ENCODE results near the gene LRRC63.

Gene LRRC63

GRCh38 chr13:46311217-46311616 is 99.5 kb downstream of the LRRC63 start:
- no peak for DNase-seq (ENCODE audit: insufficient read length, low spot score)
- no peak for FAIRE-seq
- TF ChIP-seq CTCF (IDR thresholded peaks at IDR 0.05; ENCODE audit: insufficient read depth, missing control alignments), result no peak

- TF ChIP-seq CTCF (IDR thresholded peaks at IDR 0.05; ENCODE audit: insufficient read depth, missing control alignments), result no peak
- DNase-seq (ENCODE audit: insufficient read length, low spot score) (no peak), FAIRE-seq (no peak)
Observed at GRCh38 chr13:46313024-46313423, 101.3 kb downstream of the LRRC63 start.

GRCh38 chr13:46313432-46314257 is 101.9 kb downstream of the LRRC63 start:
- FAIRE-seq (no peak), DNase-seq (ENCODE audit: insufficient read length, low spot score) (no peak)
- no peak for TF ChIP-seq CTCF (IDR thresholded peaks at IDR 0.05; ENCODE audit: insufficient read depth, missing control alignments)

GRCh38 chr13:46314587-46314986 is 102.9 kb downstream of the LRRC63 start:
- FAIRE-seq (no peak), DNase-seq (ENCODE audit: insufficient read length, low spot score) (no peak)
- no peak for TF ChIP-seq CTCF (IDR thresholded peaks at IDR 0.05; ENCODE audit: insufficient read depth, missing control alignments)

- TF ChIP-seq CTCF (IDR thresholded peaks at IDR 0.05; ENCODE audit: insufficient read depth, missing control alignments), result no peak
- DNase-seq (ENCODE audit: insufficient read length, low spot score) (no peak), FAIRE-seq (no peak)
Observed at GRCh38 chr13:46315036-46315435, 103.3 kb downstream of the LRRC63 start.

- FAIRE-seq, result no peak
- no peak for DNase-seq (ENCODE audit: insufficient read length, low spot score)
- no peak for TF ChIP-seq CTCF (IDR thresholded peaks at IDR 0.05; ENCODE audit: insufficient read depth, missing control alignments)
Observed at GRCh38 chr13:46315491-46316075, 103.9 kb downstream of the LRRC63 start.

GRCh38 chr13:46317120-46317519 is 105.4 kb downstream of the LRRC63 start:
- no peak for TF ChIP-seq CTCF (IDR thresholded peaks at IDR 0.05; ENCODE audit: insufficient read depth, missing control alignments)
- DNase-seq (ENCODE audit: insufficient read length, low spot score) (no peak), FAIRE-seq (no peak)
